WTC11 (cell line): ENCODE data around the gene TERT. TPM values are rescaled to one million over a fixed set of nuclear protein-coding genes. Genes with fewer than 3 reads are reported as not detected.

Source experiments
- ATAC-seq: fragments of 200-7000 bp; cut with Tn5 transposase; 2 replicates; pipeline ENCODE4 v1.10.0; 2021; ENCODE audit warnings: mild to moderate bottlenecking, moderate library complexity
- CTCF ChIA-PET: fragments of 300-600 bp; sonication (Branson Sonifier 250); formaldehyde crosslinking; loops from one replicate; lab custom pipeline; 2021; ENCODE audit warnings: antibody characterized with exemption; lab: Charles Lee
- POLR2A ChIA-PET: fragments of 350-600 bp; sonication (Branson Sonifier 250); formaldehyde crosslinking; loops from one replicate; lab custom pipeline; 2021; ENCODE audit warnings: antibody characterized with exemption; lab: Charles Lee
- DNase-seq: peaks from one replicate; pipeline ENCODE4 v3.0.0; 2021; ENCODE audit warnings: low spot score
- H3K27ac Mint-ChIP-seq: 2 replicates; pipeline ENCODE4 v1.8.0; 2021; ENCODE audit warnings: mixed read lengths
- H3K27me3 Mint-ChIP-seq: 2 replicates; pipeline ENCODE4 v1.8.0; 2021; ENCODE audit warnings: low read depth, mild to moderate bottlenecking, moderate library complexity, mixed read lengths
- H3K36me3 Mint-ChIP-seq: 2 replicates; pipeline ENCODE4 v1.8.0; 2021; ENCODE audit warnings: mixed read lengths
- H3K4me1 Mint-ChIP-seq: 2 replicates; pipeline ENCODE4 v1.8.0; 2022; ENCODE audit warnings: mixed read lengths
- H3K4me3 Mint-ChIP-seq: 2 replicates; pipeline ENCODE4 v1.8.0; 2021; ENCODE audit warnings: mild to moderate bottlenecking, moderate library complexity, mixed read lengths
- H3K9me3 Mint-ChIP-seq: 2 replicates; pipeline ENCODE4 v1.8.0; 2021; ENCODE audit warnings: mixed read lengths
- AFF4 ChIP-seq: sonication (generic); formaldehyde crosslinking; IDR thresholded peaks from 2 replicates; pipeline ENCODE4 v1.8.1; 2023; ENCODE audit warnings: mild to moderate bottlenecking, missing genetic modification reagents, borderline replicate concordance
- CTCF ChIP-seq: fragments of 200-600 bp; IDR thresholded peaks from 2 replicates; pipeline ENCODE4 v1.8.0; 2022; ENCODE audit warnings: antibody characterized with exemption
- E2F1 ChIP-seq: sonication (generic); formaldehyde crosslinking; IDR thresholded peaks from 2 replicates; pipeline ENCODE4 v1.8.0; 2022; ENCODE audit warnings: mild to moderate bottlenecking, missing genetic modification reagents
- E2F5 ChIP-seq: sonication (generic); formaldehyde crosslinking; IDR thresholded peaks from 2 replicates; pipeline ENCODE4 v1.8.1; 2022; ENCODE audit warnings: mild to moderate bottlenecking, moderate library complexity, missing genetic modification reagents
- ELF4 ChIP-seq: sonication (generic); formaldehyde crosslinking; IDR thresholded peaks from 2 replicates; pipeline ENCODE4 v1.8.1; 2022; ENCODE audit warnings: low read depth, mild to moderate bottlenecking, moderate library complexity, missing genetic modification reagents
- ETV6 ChIP-seq: sonication (generic); formaldehyde crosslinking; IDR thresholded peaks from 2 replicates; pipeline ENCODE4 v1.8.1; 2022; ENCODE audit warnings: mild to moderate bottlenecking, missing genetic modification reagents
- FOXP4 ChIP-seq: sonication (generic); formaldehyde crosslinking; IDR thresholded peaks from 2 replicates; pipeline ENCODE4 v1.8.0; 2022; ENCODE audit warnings: mild to moderate bottlenecking, missing genetic modification reagents
- HMGA2 ChIP-seq: fragments of 250-450 bp; sonication (Bioruptor Pico); IDR thresholded peaks from 2 replicates; pipeline ENCODE4 v1.4.0; 2021; ENCODE audit warnings: mild to moderate bottlenecking, moderate library complexity
- HMGXB4 ChIP-seq: sonication (generic); formaldehyde crosslinking; IDR thresholded peaks from 2 replicates; pipeline ENCODE4 v1.8.1; 2023; ENCODE audit warnings: mild to moderate bottlenecking, moderate library complexity, missing genetic modification reagents
- JAZF1 ChIP-seq: fragments of 250-450 bp; sonication (Bioruptor Pico); IDR thresholded peaks from 2 replicates; pipeline ENCODE4 v1.9.0; 2021; ENCODE audit warnings: moderate library complexity, mild to moderate bottlenecking, inconsistent platforms
- NFYB ChIP-seq: sonication (generic); formaldehyde crosslinking; conservative IDR thresholded peaks from 2 replicates; pipeline ENCODE4 v1.8.0; 2022; ENCODE audit warnings: low read depth, missing genetic modification reagents
- SMAD4 ChIP-seq: sonication (generic); formaldehyde crosslinking; IDR thresholded peaks from 2 replicates; pipeline ENCODE4 v1.8.0; 2022; ENCODE audit warnings: mild to moderate bottlenecking, missing genetic modification reagents
- TP53 ChIP-seq: sonication (generic); formaldehyde crosslinking; IDR thresholded peaks from 2 replicates; pipeline ENCODE4 v1.8.1; 2023; ENCODE audit warnings: mild to moderate bottlenecking, missing genetic modification reagents
- ZBTB21 ChIP-seq: sonication (generic); formaldehyde crosslinking; IDR thresholded peaks from 2 replicates; pipeline ENCODE4 v1.8.1; 2023; ENCODE audit warnings: mild to moderate bottlenecking, missing genetic modification reagents, borderline replicate concordance
- ZNF219 ChIP-seq: sonication (generic); formaldehyde crosslinking; IDR thresholded peaks from 2 replicates; pipeline ENCODE4 v1.8.0; 2023; ENCODE audit warnings: missing genetic modification reagents, mild to moderate bottlenecking, borderline replicate concordance
- ZNF263 ChIP-seq: sonication (generic); formaldehyde crosslinking; IDR thresholded peaks from 2 replicates; pipeline ENCODE4 v1.8.1; 2022; ENCODE audit warnings: low read depth, mild to moderate bottlenecking, moderate library complexity, missing genetic modification reagents
- ZNF281 ChIP-seq: sonication (generic); formaldehyde crosslinking; IDR thresholded peaks from 2 replicates; pipeline ENCODE4 v1.8.0; 2023; ENCODE audit warnings: mild to moderate bottlenecking, missing genetic modification reagents
- ZNF512 ChIP-seq: sonication (generic); formaldehyde crosslinking; IDR thresholded peaks from 2 replicates; pipeline ENCODE4 v1.8.1; 2022; ENCODE audit warnings: missing genetic modification reagents, borderline replicate concordance
- ZSCAN18 ChIP-seq: fragments of 250-450 bp; sonication (Bioruptor Pico); IDR thresholded peaks from 2 replicates; pipeline ENCODE4 v2.1.2; 2022; ENCODE audit warnings: mild to moderate bottlenecking, moderate library complexity
- total RNA-seq: library from RNA; stranded (reverse); gene quantifications from 3 replicates; pipeline ENCODE4 v1.2.3, GENCODE V29; 2021

TERT gene
- total RNA-seq, 1 experiment from 2014 or later, result 42.9 TPM

GRCh38 chr5:1329111-1329579, 34.3 kb upstream of the TERT start:
- no peak overlapping the region for H3K4me3 Mint-ChIP-seq
- H3K36me3 Mint-ChIP-seq, result peaks cover 70% of the 10 kb centered on the region

More at GRCh38 chr5:1329111-1329579, 34.3 kb upstream of the TERT start:
- no peak for TF ChIP-seq ZBTB21 (CRISPR knock-in tag)
- TF ChIP-seq ZNF219 (CRISPR knock-in tag), result no peak
- TF ChIP-seq FOXP4 (CRISPR knock-in tag), result no peak
- no peak for TF ChIP-seq ZSCAN18 (CRISPR knock-in tag)
- no peak for TF ChIP-seq E2F5 (CRISPR knock-in tag)
- no peak for TF ChIP-seq TP53 (CRISPR knock-in tag)
- no peak for TF ChIP-seq NFYB (CRISPR knock-in tag)
- TF ChIP-seq SMAD4 (CRISPR knock-in tag), result no peak
- TF ChIP-seq HMGA2 (CRISPR knock-in tag), result no peak
- TF ChIP-seq ZNF512 (CRISPR knock-in tag), result no peak
- no peak for TF ChIP-seq JAZF1 (CRISPR knock-in tag)
- TF ChIP-seq ELF4 (CRISPR knock-in tag), result no peak
- no peak for TF ChIP-seq ZNF263 (CRISPR knock-in tag)
- TF ChIP-seq CTCF, result no peak
- no peak for TF ChIP-seq ETV6 (CRISPR knock-in tag)
- no peak for TF ChIP-seq AFF4 (CRISPR knock-in tag)
- TF ChIP-seq ZNF281 (CRISPR knock-in tag), result no peak
- no peak for TF ChIP-seq HMGXB4 (CRISPR knock-in tag)
- no peak for TF ChIP-seq E2F1 (CRISPR knock-in tag)
- TF ChIP-seq, all 79 proteins: peak for 0
- ChIA-PET CTCF (interaction anchor here (1.5 kb wide), 1 partner anchor 51 kb away, joined by 6 read pairs; no protein-coding TSS in a partner anchor), POLR2A (no interaction called here)
- DNase-seq (no peak), ATAC-seq (no peak)
- peaks cover 4% of the 10 kb centered on the region; the same call in 1 of the 2 replicates for H3K4me1 Mint-ChIP-seq
- no peaks in the 10 kb centered on the region for H3K27me3 Mint-ChIP-seq
- peaks cover 9% of the 10 kb centered on the region for H3K9me3 Mint-ChIP-seq
- H3K27ac Mint-ChIP-seq, result peak overlapping the region; percentile 95; the same call in 1 of the 2 replicates
